Measurements from ENCODE around the gene HNRNPUL1. TPM values are rescaled to one million over a fixed set of nuclear protein-coding genes. Genes with fewer than 3 reads are reported as not detected.
"Not testable (repeated sequence)": the region's sequence is repeated elsewhere in the genome, so short reads cannot be mapped to it uniquely, and the experiment has no call there.

Gene HNRNPUL1
- total and polyA plus RNA-seq, 2 donors: 67.9 to 98.7 TPM

DNA sequence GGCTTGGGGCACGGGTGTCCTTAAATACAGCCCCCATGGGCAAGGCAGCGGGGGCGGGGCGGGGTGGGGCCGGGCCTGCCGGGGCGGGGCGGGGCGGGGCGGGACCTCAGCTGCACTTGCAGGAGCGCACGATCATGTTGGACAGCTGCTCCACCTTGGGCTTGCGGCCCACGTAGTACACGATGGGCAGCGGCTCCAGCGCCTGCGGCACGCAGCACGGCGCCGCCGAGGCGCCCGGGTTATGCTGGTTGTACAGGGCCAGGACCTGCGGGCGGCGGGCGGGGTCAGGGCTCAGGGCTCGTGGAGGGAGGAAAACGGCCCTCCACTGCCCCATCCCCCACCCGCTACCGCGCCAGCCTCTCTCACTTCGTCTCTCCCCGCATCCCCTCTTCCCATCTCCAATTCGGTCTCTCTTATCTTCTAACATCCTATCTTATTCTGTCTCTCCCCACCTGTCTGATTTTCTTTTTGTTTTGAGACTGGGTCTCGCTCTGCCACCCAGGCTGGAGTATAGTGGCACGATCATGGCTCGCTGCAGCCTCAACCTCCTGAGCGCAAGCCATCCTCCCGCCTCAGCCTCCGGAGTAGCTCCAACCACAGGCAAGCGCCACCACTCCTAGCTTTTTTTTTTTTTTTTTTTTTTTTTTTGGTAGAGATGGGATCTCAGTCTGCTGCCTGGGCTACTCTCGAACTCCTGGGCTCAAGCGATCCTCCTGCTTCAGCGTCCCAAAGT is 66.9 kb downstream of the HNRNPUL1 start:
- H3K4me1 ChIP-seq (ENCODE audit: control insufficient read depth in 2 of 2, insufficient read depth in 2 of 2, low read length in 2 of 2): peaks cover 16 to 32% of the 10 kb centered on the region in 2 donors
- no peaks in the 10 kb centered on the region for H3K9me3 ChIP-seq (ENCODE audit: control insufficient read depth in 2 of 2, insufficient read depth in 1 of 2, low read length in 1 of 2)
- H3K27me3 ChIP-seq (ENCODE audit: control insufficient read depth in 2 of 2, insufficient read depth in 1 of 2, low read length in 1 of 2): no peaks in the 10 kb centered on the region
- peaks cover 41 to 49% of the 10 kb centered on the region in 2 donors for H3K36me3 ChIP-seq (ENCODE audit: control insufficient read depth in 2 of 2, insufficient read depth in 2 of 2, low read length in 1 of 2)
- 96% methylated on average over 47 of the region's 47 CpGs for WGBS
- H3K4me3 ChIP-seq (ENCODE audit: low read length in 2 of 2): no peak overlapping the region
- no peak overlapping the region for H3K27ac ChIP-seq (ENCODE audit: low read depth in 1 of 2, low read length in 1 of 2)
- DNase-seq (ENCODE audit: low read depth in 6 of 9, low spot score in 9 of 9): no peak

DNA sequence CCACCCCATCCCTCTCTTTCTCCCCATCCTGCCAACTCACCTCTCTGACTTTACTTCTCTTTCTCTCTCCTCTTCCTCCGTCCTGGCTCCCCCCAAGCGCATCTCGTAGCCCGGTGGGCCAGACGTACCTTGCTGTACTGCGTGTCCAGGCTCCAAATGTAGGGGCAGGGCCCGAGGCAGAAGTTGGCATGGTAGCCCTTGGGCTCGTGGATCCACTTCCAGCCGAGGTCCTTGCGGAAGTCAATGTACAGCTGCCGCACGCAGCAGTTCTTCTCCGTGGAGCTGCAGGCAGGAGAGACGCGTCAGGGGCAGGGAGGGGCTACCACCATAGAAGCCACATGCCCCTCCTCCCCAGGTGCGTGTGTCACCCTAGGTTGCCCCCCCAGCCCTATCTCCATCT is 67.8 kb downstream of the HNRNPUL1 start:
- 96% methylated on average over 16 of the region's 16 CpGs for WGBS
- peaks cover 15 to 23% of the 10 kb centered on the region in 2 donors for H3K4me1 ChIP-seq (ENCODE audit: control insufficient read depth in 2 of 2, insufficient read depth in 2 of 2, low read length in 2 of 2)
- no peak overlapping the region for H3K4me3 ChIP-seq (ENCODE audit: low read length in 2 of 2)
- no peaks in the 10 kb centered on the region for H3K27me3 ChIP-seq (ENCODE audit: control insufficient read depth in 2 of 2, insufficient read depth in 1 of 2, low read length in 1 of 2)
- DNase-seq (ENCODE audit: low read depth in 6 of 9, low spot score in 9 of 9): no peak
- H3K27ac ChIP-seq (ENCODE audit: low read depth in 1 of 2, low read length in 1 of 2): no peak overlapping the region
- H3K9me3 ChIP-seq (ENCODE audit: control insufficient read depth in 2 of 2, insufficient read depth in 1 of 2, low read length in 1 of 2): no peaks in the 10 kb centered on the region
- peaks cover 38 to 52% of the 10 kb centered on the region in 2 donors for H3K36me3 ChIP-seq (ENCODE audit: control insufficient read depth in 2 of 2, insufficient read depth in 2 of 2, low read length in 1 of 2)

DNA sequence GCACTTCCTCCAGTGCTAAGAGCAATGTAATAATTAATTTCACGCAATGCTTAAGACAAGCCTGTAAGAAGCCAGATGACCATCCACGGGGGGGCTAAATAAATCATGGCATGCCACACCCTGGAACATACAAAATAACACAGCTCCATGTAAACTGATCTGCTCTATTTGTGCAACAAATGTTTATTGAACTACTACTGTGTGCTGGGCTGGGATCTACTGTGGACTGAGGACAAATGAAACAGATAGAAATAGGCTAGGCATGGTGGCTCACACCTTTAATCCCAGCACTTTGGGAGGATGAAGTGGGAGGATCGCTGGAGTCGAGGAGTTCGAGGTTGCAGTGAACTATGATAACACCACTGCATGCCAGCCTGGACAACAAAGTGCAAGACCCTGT is 68.3 kb downstream of the HNRNPUL1 start:
- no peaks in the 10 kb centered on the region for H3K9me3 ChIP-seq (ENCODE audit: control insufficient read depth in 2 of 2, insufficient read depth in 1 of 2, low read length in 1 of 2)
- DNase-seq (ENCODE audit: low read depth in 6 of 9, low spot score in 9 of 9): no peak
- WGBS: 96% methylated on average over 5 of the region's 5 CpGs
- no peak overlapping the region for H3K27ac ChIP-seq (ENCODE audit: low read depth in 1 of 2, low read length in 1 of 2)
- peaks cover 10 to 18% of the 10 kb centered on the region in 2 donors for H3K4me1 ChIP-seq (ENCODE audit: control insufficient read depth in 2 of 2, insufficient read depth in 2 of 2, low read length in 2 of 2)
- H3K27me3 ChIP-seq (ENCODE audit: control insufficient read depth in 2 of 2, insufficient read depth in 1 of 2, low read length in 1 of 2): no peaks in the 10 kb centered on the region
- no peak overlapping the region for H3K4me3 ChIP-seq (ENCODE audit: low read length in 2 of 2)
- H3K36me3 ChIP-seq (ENCODE audit: control insufficient read depth in 2 of 2, insufficient read depth in 2 of 2, low read length in 1 of 2): peaks cover 39 to 52% of the 10 kb centered on the region in 2 donors

DNA sequence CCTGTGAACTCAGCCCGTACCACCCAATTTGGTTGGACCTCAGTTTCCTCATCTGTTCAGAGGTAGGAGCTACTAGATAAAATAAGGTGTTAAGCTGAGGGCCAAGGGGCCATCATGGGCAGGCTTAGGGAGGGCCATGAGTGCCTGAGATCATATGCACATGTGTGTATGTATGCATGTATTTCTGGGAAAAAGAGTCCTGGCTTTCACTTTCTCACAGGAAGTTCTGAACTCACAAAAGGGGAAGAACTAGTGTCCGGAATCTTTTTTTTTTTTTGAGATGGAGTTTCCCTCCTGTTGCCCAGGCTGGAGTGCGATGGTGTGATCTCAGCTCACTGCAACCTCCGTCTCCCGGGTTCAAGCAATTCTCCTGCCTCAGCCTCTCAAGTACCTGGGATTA is 70.6 kb downstream of the HNRNPUL1 start:
- DNase-seq (ENCODE audit: low read depth in 6 of 9, low spot score in 9 of 9): no peak
- 52% methylated on average over 5 of the region's 5 CpGs for WGBS
- Histone ChIP-seq H3K36me3 (ENCODE audit: control insufficient read depth in 2 of 2, insufficient read depth in 2 of 2, low read length in 1 of 2) (peaks cover 38 to 46% of the 10 kb centered on the region in 2 donors), H3K27ac (ENCODE audit: low read depth in 1 of 2, low read length in 1 of 2) (no peak overlapping the region), H3K4me1 (ENCODE audit: control insufficient read depth in 2 of 2, insufficient read depth in 2 of 2, low read length in 2 of 2) (peaks cover 0 to 4% of the 10 kb centered on the region in 2 donors), H3K9me3 (ENCODE audit: control insufficient read depth in 2 of 2, insufficient read depth in 1 of 2, low read length in 1 of 2) (no peaks in the 10 kb centered on the region), H3K4me3 (ENCODE audit: low read length in 2 of 2) (no peak overlapping the region), H3K27me3 (ENCODE audit: control insufficient read depth in 2 of 2, insufficient read depth in 1 of 2, low read length in 1 of 2) (no peaks in the 10 kb centered on the region)

DNA sequence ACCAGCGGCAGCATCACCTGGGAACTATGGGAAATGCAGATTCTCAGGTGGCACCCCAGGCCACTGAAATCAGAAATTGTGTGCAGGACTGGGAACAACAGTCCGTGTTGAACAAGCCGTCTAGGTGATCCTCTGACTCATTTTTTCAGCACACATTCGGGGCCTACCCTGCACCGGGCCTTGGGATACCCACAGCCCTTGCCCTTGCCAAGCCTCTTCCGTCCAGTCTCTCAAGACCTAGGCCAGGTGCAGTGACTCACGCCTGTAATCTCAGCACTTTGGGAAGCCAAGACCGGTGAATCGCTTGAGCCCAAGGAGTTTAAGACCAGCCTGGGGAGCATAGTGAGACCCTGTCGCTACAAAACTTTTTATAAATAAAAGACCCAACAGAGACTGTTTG is 71.3 kb downstream of the HNRNPUL1 start:
- 98% methylated on average over 10 of the region's 10 CpGs for WGBS
- Histone ChIP-seq H3K4me1 (ENCODE audit: control insufficient read depth in 2 of 2, insufficient read depth in 2 of 2, low read length in 2 of 2) (peaks cover 0 to 4% of the 10 kb centered on the region in 2 donors), H3K27ac (ENCODE audit: low read depth in 1 of 2, low read length in 1 of 2) (no peak overlapping the region), H3K4me3 (ENCODE audit: low read length in 2 of 2) (no peak overlapping the region), H3K36me3 (ENCODE audit: control insufficient read depth in 2 of 2, insufficient read depth in 2 of 2, low read length in 1 of 2) (peaks cover 43 to 47% of the 10 kb centered on the region in 2 donors), H3K27me3 (ENCODE audit: control insufficient read depth in 2 of 2, insufficient read depth in 1 of 2, low read length in 1 of 2) (no peaks in the 10 kb centered on the region), H3K9me3 (ENCODE audit: control insufficient read depth in 2 of 2, insufficient read depth in 1 of 2, low read length in 1 of 2) (no peaks in the 10 kb centered on the region)
- DNase-seq (ENCODE audit: low read depth in 6 of 9, low spot score in 9 of 9): no peak

DNA sequence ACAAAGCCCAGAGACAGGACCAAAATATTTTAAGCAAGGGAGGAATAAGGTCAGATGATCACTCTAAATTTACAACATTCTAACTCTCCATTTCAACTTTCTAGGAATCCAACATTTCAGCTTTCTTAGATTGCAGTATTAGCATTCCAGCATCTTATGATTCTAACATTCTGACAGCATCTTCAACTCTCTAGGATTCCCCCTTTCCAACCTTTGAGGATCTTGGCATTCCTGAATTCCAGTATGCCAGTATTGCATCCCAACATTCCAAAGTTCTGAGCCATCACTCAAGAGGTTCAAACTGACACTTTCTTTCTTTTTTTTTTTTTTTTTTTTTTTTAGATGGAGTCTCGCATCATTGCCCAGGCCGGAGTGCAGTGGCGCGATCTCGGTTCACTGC is 75.8 kb downstream of the HNRNPUL1 start:
- no peak overlapping the region for H3K27ac ChIP-seq (ENCODE audit: low read depth in 1 of 2, low read length in 1 of 2)
- peaks cover 0 to 4% of the 10 kb centered on the region in 2 donors for H3K4me1 ChIP-seq (ENCODE audit: control insufficient read depth in 2 of 2, insufficient read depth in 2 of 2, low read length in 2 of 2)
- WGBS: 99% methylated on average over 5 of the region's 5 CpGs
- no peaks in the 10 kb centered on the region for H3K27me3 ChIP-seq (ENCODE audit: control insufficient read depth in 2 of 2, insufficient read depth in 1 of 2, low read length in 1 of 2)
- peaks cover 53 to 61% of the 10 kb centered on the region in 2 donors for H3K36me3 ChIP-seq (ENCODE audit: control insufficient read depth in 2 of 2, insufficient read depth in 2 of 2, low read length in 1 of 2)
- no peak for DNase-seq (ENCODE audit: low read depth in 6 of 9, low spot score in 9 of 9)
- H3K4me3 ChIP-seq (ENCODE audit: low read length in 2 of 2): no peak overlapping the region
- H3K9me3 ChIP-seq (ENCODE audit: control insufficient read depth in 2 of 2, insufficient read depth in 1 of 2, low read length in 1 of 2): no peaks in the 10 kb centered on the region

DNA sequence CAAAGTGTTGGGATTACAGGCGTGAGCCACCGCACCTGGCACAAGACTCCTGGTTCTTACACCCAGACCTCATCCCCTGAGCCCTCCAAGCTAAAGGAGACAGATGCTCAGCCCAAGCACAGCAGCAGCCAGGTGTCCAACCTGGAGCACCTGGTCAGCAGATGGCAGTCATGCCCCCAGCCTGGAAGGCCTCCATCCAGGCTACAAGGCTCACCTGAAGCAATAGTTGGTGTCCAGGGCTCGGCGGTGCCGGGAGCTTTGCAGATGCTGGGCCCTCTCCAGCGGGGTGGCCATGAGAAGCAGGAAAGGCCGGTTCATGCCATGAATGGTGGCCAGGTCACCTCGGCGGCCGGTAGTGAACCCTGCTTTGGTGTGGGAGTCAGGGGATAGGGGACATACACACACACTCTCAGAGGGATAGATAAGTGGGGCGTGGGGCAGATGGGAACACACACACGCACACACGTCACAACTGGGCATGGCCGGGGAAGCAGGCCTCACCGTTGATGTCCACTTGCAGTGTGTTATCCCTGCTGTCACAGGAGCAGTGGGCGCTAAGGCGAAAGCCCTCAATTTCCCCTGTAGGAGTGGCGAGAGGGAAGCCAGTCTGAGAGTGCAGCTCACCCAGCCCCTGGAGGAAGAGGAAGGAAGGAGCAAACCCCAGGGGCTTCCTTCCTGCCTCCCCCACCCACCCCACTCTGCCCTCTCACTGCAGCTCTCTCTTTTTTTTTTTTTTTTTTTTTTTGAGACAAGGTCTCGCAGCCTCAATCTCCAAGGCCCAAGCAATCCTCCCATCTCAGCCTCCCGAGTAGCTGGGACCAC is 77.7 kb downstream of the HNRNPUL1 start:
- H3K36me3 ChIP-seq (ENCODE audit: control insufficient read depth in 2 of 2, insufficient read depth in 2 of 2, low read length in 1 of 2): peaks cover 56 to 61% of the 10 kb centered on the region in 2 donors

DNA sequence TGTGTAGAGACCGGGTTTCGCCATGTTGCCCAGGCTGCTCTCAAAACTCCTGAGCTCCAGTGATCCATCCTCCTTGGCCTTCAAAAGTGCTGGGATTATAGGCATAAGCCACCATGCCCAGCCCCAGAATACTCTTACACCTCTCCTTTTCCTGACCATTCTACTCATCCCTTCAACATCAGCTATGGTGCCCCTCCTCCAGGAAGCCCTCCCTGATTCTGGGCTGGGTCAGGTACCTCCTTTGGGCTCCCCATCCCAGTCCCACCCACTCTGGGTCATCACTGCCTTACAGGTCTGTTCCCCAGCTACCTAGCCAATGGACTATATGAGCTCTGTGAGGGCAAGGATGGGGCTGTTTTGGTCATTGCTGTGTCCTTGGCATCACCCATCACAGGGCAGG is 80.0 kb downstream of the HNRNPUL1 start:
- Histone ChIP-seq H3K36me3 (ENCODE audit: control insufficient read depth in 2 of 2, insufficient read depth in 2 of 2, low read length in 1 of 2) (peaks cover 60 to 71% of the 10 kb centered on the region in 2 donors), H3K4me3 (ENCODE audit: low read length in 2 of 2) (no peak overlapping the region), H3K27ac (ENCODE audit: low read depth in 1 of 2, low read length in 1 of 2) (no peak overlapping the region), H3K27me3 (ENCODE audit: control insufficient read depth in 2 of 2, insufficient read depth in 1 of 2, low read length in 1 of 2) (no peaks in the 10 kb centered on the region), H3K9me3 (ENCODE audit: control insufficient read depth in 2 of 2, insufficient read depth in 1 of 2, low read length in 1 of 2) (no peaks in the 10 kb centered on the region), H3K4me1 (ENCODE audit: control insufficient read depth in 2 of 2, insufficient read depth in 2 of 2, low read length in 2 of 2) (peaks cover 4 to 6% of the 10 kb centered on the region in 2 donors)
- no peak for DNase-seq (ENCODE audit: low read depth in 6 of 9, low spot score in 9 of 9)
- 96% methylated on average over 2 of the region's 2 CpGs for WGBS

More for the DNA sequence above, 77.7 kb downstream of the HNRNPUL1 start:
- Histone ChIP-seq H3K27ac (ENCODE audit: low read depth in 1 of 2, low read length in 1 of 2) (no peak overlapping the region), H3K27me3 (ENCODE audit: control insufficient read depth in 2 of 2, insufficient read depth in 1 of 2, low read length in 1 of 2) (no peaks in the 10 kb centered on the region), H3K4me1 (ENCODE audit: control insufficient read depth in 2 of 2, insufficient read depth in 2 of 2, low read length in 2 of 2) (no peaks in the 10 kb centered on the region), H3K4me3 (ENCODE audit: low read length in 2 of 2) (no peak overlapping the region), H3K9me3 (ENCODE audit: control insufficient read depth in 2 of 2, insufficient read depth in 1 of 2, low read length in 1 of 2) (no peaks in the 10 kb centered on the region)
- DNase-seq (ENCODE audit: low read depth in 6 of 9, low spot score in 9 of 9): peak in 1 of 9 donors; percentile 39
- 91% methylated on average over 20 of the region's 20 CpGs for WGBS

DNA sequence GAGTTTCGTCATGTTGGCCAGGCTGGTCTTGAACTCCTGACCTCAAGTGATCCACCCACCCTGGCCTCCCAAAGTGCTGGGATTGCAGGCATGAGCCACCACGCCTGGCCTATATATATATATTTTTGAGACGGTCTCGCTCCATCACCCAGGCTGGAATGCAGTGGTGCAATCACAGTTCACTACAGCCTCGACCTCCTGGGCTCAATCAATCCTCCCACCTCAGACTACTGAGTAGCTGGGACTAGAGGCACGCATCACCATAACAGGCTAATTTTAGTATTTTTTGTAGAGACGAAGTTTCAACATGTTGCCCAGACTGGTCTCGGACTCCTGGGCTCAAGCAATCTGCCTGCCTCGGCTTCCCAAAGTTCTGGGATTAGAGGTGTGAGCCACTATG is 82.7 kb downstream of the HNRNPUL1 start:
- WGBS: 98% methylated on average over 9 of the region's 9 CpGs
- DNase-seq (ENCODE audit: low read depth in 6 of 9, low spot score in 9 of 9); H3K27ac ChIP-seq (ENCODE audit: low read depth in 1 of 2, low read length in 1 of 2); H3K9me3 ChIP-seq (ENCODE audit: control insufficient read depth in 2 of 2, insufficient read depth in 1 of 2, low read length in 1 of 2); H3K4me3 ChIP-seq (ENCODE audit: low read length in 2 of 2); H3K27me3 ChIP-seq (ENCODE audit: control insufficient read depth in 2 of 2, insufficient read depth in 1 of 2, low read length in 1 of 2): not testable (repeated sequence)
- H3K36me3 ChIP-seq (ENCODE audit: control insufficient read depth in 2 of 2, insufficient read depth in 2 of 2, low read length in 1 of 2): peaks cover 38 to 46% of the 10 kb centered on the region in 2 donors
- H3K4me1 ChIP-seq (ENCODE audit: control insufficient read depth in 2 of 2, insufficient read depth in 2 of 2, low read length in 2 of 2): peaks cover 12 to 25% of the 10 kb centered on the region in 2 donors

All from thymus (tissue), 11 donors.